B cell (primary cell): Measurements from ENCODE around the gene DOCK1. TPM values are rescaled to one million over a fixed set of nuclear protein-coding genes. Genes with fewer than 3 reads are reported as not detected.

Experiments used
- ATAC-seq: fragments of 200-7000 bp; cut with Tn5 transposase; one replicate; pipeline ENCODE4 v1.10.0; 2021; ENCODE audit warnings: low read depth, mild to moderate bottlenecking, moderate number of reproducible peaks, moderate library complexity
- CTCF ChIA-PET: fragments of 350-600 bp; sonication (Branson Sonifier 250); formaldehyde crosslinking; loops from one replicate; lab custom pipeline; 2021; ENCODE audit warnings: antibody characterized with exemption, inconsistent platforms; lab: Charles Lee
- POLR2A ChIA-PET: fragments of 350-600 bp; sonication (Branson Sonifier 250); formaldehyde crosslinking; loops from one replicate; lab custom pipeline; 2021; ENCODE audit warnings: antibody characterized with exemption; lab: Charles Lee
- DNase-seq: peaks from one replicate; pipeline ENCODE4 v3.0.0; 2013
- H2AFZ ChIP-seq: 2 replicates; pipeline ENCODE4 v1.6.1; 2012; ENCODE audit warnings: mild to moderate bottlenecking, low read depth, low read length; ENCODE audit not compliant: insufficient read depth, poor library complexity, severe bottlenecking
- H3K27ac ChIP-seq, 2 donors: 1 replicate in 1 of 2; 2 replicates in 1 of 2; pipeline ENCODE4 v1.5.1; 2012 to 2013; ENCODE audit warnings: low read length in 2 of 2, mild to moderate bottlenecking in 2 of 2, moderate library complexity in 1 of 2
- H3K27me3 ChIP-seq, 4 experiments: fragments of 200-600 bp in 1 of 4; sonication (generic) in 1 of 4; replicated peaks in 1 of 4; 1 replicate in 2 of 4; 2 replicates in 2 of 4; pipeline versions ENCODE4 v1.6.1 to v1.7.0; 2013 to 2016; ENCODE audit warnings: low read length in 3 of 4, mild to moderate bottlenecking in 2 of 4, mixed read lengths in 1 of 4, moderate library complexity in 1 of 4; ENCODE audit not compliant: insufficient read depth in 4 of 4, control insufficient read depth in 3 of 4; ENCODE audit errors: control extremely low read depth in 1 of 4
- H3K36me3 ChIP-seq, 2 experiments: replicated peaks in 1 of 2; 1 replicate in 1 of 2; 2 replicates in 1 of 2; pipeline versions ENCODE4 v1.6.1 to v1.7.1; 2013; ENCODE audit warnings: low read length in 1 of 2; ENCODE audit not compliant: insufficient read depth in 2 of 2, control insufficient read depth in 1 of 2; ENCODE audit errors: control extremely low read depth in 1 of 2, extremely low read depth in 1 of 2
- H3K4me1 ChIP-seq, 2 donors: fragments of 200-600 bp in 1 of 2; sonication (generic) in 1 of 2; 1 replicate in 1 of 2; 2 replicates in 1 of 2; pipeline versions ENCODE4 v1.5.1 to v1.6.1; 2013 to 2017; ENCODE audit warnings: low read length in 2 of 2; ENCODE audit not compliant: control insufficient read depth in 2 of 2, insufficient read depth in 2 of 2
- H3K4me2 ChIP-seq: replicated peaks from 2 replicates; pipeline ENCODE3; 2012; ENCODE audit warnings: mild to moderate bottlenecking, low read depth, low read length; ENCODE audit not compliant: poor library complexity, severe bottlenecking
- H3K4me3 ChIP-seq, 5 experiments: fragments of 200-600 bp in 1 of 5; sonication (generic) in 1 of 5; 1 replicate in 3 of 5; 2 replicates in 2 of 5; pipeline versions ENCODE4 v1.5.1 to v1.7.0; 2011 to 2016; ENCODE audit warnings: low read length in 4 of 5, mild to moderate bottlenecking in 4 of 5, low read depth in 2 of 5, control low read depth in 1 of 5, moderate library complexity in 1 of 5; ENCODE audit not compliant: insufficient read depth in 1 of 5; ENCODE audit errors: control extremely low read depth in 1 of 5, extremely low read depth in 1 of 5
- H3K79me2 ChIP-seq: fragments of 200-600 bp; sonication (generic); one replicate; pipeline ENCODE4 v1.6.0; 2016; ENCODE audit warnings: low read length; ENCODE audit not compliant: control insufficient read depth, insufficient read depth
- H3K9ac ChIP-seq: fragments of 200-600 bp; sonication (generic); 2 replicates; pipeline ENCODE4 v1.6.1; 2017; ENCODE audit warnings: mild to moderate bottlenecking, low read length, moderate library complexity
- H3K9me3 ChIP-seq, 3 donors: one replicate each; pipeline versions ENCODE4 v1.6.1 to v1.7.1; 2013; ENCODE audit warnings: low read length in 2 of 3; ENCODE audit not compliant: control insufficient read depth in 2 of 3, insufficient read depth in 1 of 3; ENCODE audit errors: control extremely low read depth in 1 of 3
- H4K20me1 ChIP-seq: 2 replicates; pipeline ENCODE4 v1.6.0; 2012; ENCODE audit warnings: mild to moderate bottlenecking, low read length; ENCODE audit not compliant: insufficient read depth, control insufficient read depth, poor library complexity, severe bottlenecking
- H3K27ac Mint-ChIP-seq: one replicate; pipeline ENCODE4 v1.8.0; 2021; ENCODE audit warnings: mixed read lengths
- H3K27me3 Mint-ChIP-seq: one replicate; pipeline ENCODE4 v1.8.0; 2021; ENCODE audit warnings: mixed read lengths
- H3K4me1 Mint-ChIP-seq: one replicate; pipeline ENCODE4 v1.8.0; 2021; ENCODE audit warnings: mixed read lengths
- H3K4me3 Mint-ChIP-seq: one replicate; pipeline ENCODE4 v1.8.0; 2021; ENCODE audit warnings: mixed read lengths
- H3K9me3 Mint-ChIP-seq: one replicate; pipeline ENCODE4 v1.8.0; 2022; ENCODE audit warnings: mixed read lengths; ENCODE audit not compliant: insufficient read depth
- EZH2 ChIP-seq: IDR thresholded peaks from 2 replicates; pipeline ENCODE4 v1.6.1; 2012; ENCODE audit warnings: borderline replicate concordance, low read depth, mild to moderate bottlenecking, moderate library complexity, low read length; ENCODE audit not compliant: insufficient read depth, poor library complexity, severe bottlenecking
- WGBS: methylation state at CpG from one replicate; pipeline ENCODE4 v1.1.5; 2013; ENCODE audit warnings: missing lambda C conversion rate; ENCODE audit not compliant: insufficient coverage; 5-methylcytosine and 5-hydroxymethylcytosine counted together
- intact Hi-C: fragments of 100-400 bp; cut with micrococcal nuclease; formaldehyde crosslinking; loops from one replicate; pipeline ENCODE4 v1.10.0; 2022
- polyA plus RNA-seq: library from polyadenylated mRNA; depleted of rRNA; stranded (reverse); fragments of >200 nt; gene quantifications from 2 replicates; pipeline ENCODE4 v1.2.3, GENCODE V29; 2012
- total RNA-seq, 2 donors: library from RNA; stranded (reverse); fragments of 120-200 nt in 1 of 2; gene quantifications; 1 replicate in 1 of 2; 2 replicates in 1 of 2; pipeline versions ENCODE4 v1.2.3 to v1.2.4, GENCODE V29; 2013 to 2022
- TF ChIP-seq, protein P1 (sequence below): fragments of 200-600 bp; IDR thresholded peaks from one replicate; pipeline ENCODE4 v1.8.0; 2022; ENCODE audit warnings: antibody characterized with exemption, mild to moderate bottlenecking

Gene DOCK1
- total and polyA plus RNA-seq, 2 donors (not counting 1 experiment from before 2014, with no cell fraction given): not detected

GRCh38 chr10:127132451-127132850 lies 227.2 kb downstream of the DOCK1 start:
- Mint-ChIP-seq H3K4me1 (peaks cover 13% of the 10 kb centered on the region), H3K9me3 (no peaks in the 10 kb centered on the region), H3K27ac (no peak overlapping the region), H3K27me3 (no peaks in the 10 kb centered on the region), H3K4me3 (no peak overlapping the region)
- POLR2A ChIA-PET: no interaction called here
- Histone ChIP-seq H4K20me1 (no peaks in the 10 kb centered on the region), H3K4me1 (peaks cover 8 to 13% of the 10 kb centered on the region in 2 donors), H3K27ac (no peak overlapping the region), H3K9ac (no peak overlapping the region), H3K36me3 (no peaks in the 10 kb centered on the region), H2AFZ (no peak overlapping the region), H3K27me3 (no peaks in the 10 kb centered on the region), H3K4me2 (no peak overlapping the region), H3K79me2 (no peaks in the 10 kb centered on the region), H3K9me3 (peaks cover 0 to 6% (median 0%) of the 10 kb centered on the region in 3 donors), H3K4me3 (no peak overlapping the region)
- 91% methylated on average over 6 of the region's 7 CpGs for WGBS
- CTCF ChIA-PET: no interaction called here
- no peak for DNase-seq
- ATAC-seq: no peak
- intact Hi-C loops: no loop called here
- TF ChIP-seq, protein P1, sequence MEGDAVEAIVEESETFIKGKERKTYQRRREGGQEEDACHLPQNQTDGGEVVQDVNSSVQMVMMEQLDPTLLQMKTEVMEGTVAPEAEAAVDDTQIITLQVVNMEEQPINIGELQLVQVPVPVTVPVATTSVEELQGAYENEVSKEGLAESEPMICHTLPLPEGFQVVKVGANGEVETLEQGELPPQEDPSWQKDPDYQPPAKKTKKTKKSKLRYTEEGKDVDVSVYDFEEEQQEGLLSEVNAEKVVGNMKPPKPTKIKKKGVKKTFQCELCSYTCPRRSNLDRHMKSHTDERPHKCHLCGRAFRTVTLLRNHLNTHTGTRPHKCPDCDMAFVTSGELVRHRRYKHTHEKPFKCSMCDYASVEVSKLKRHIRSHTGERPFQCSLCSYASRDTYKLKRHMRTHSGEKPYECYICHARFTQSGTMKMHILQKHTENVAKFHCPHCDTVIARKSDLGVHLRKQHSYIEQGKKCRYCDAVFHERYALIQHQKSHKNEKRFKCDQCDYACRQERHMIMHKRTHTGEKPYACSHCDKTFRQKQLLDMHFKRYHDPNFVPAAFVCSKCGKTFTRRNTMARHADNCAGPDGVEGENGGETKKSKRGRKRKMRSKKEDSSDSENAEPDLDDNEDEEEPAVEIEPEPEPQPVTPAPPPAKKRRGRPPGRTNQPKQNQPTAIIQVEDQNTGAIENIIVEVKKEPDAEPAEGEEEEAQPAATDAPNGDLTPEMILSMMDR: no peak
- no peak for TF ChIP-seq EZH2

GRCh38 chr10:127133225-127133624 lies 228.0 kb downstream of the DOCK1 start:
- no peaks in the 10 kb centered on the region for H3K79me2 ChIP-seq
- no peaks in the 10 kb centered on the region for H3K36me3 ChIP-seq
- H3K4me1 ChIP-seq: peaks cover 8 to 13% of the 10 kb centered on the region in 2 donors
- WGBS: no CpG with 5 or more reads among the region's 1 CpG
- no peak overlapping the region for H3K4me3 ChIP-seq
- intact Hi-C loops: no loop called here
- H3K27me3 Mint-ChIP-seq: no peaks in the 10 kb centered on the region
- no peak overlapping the region for H3K27ac Mint-ChIP-seq
- POLR2A ChIA-PET: no interaction called here
- ATAC-seq: no peak
- H3K27me3 ChIP-seq: no peaks in the 10 kb centered on the region
- no peak for DNase-seq
- H2AFZ ChIP-seq: no peak overlapping the region
- no peak overlapping the region for H3K4me3 Mint-ChIP-seq
- no peaks in the 10 kb centered on the region for H4K20me1 ChIP-seq
- no peak overlapping the region for H3K9ac ChIP-seq
- H3K4me1 Mint-ChIP-seq: peaks cover 14% of the 10 kb centered on the region
- no peaks in the 10 kb centered on the region for H3K9me3 Mint-ChIP-seq
- no peak overlapping the region for H3K27ac ChIP-seq
- H3K4me2 ChIP-seq: no peak overlapping the region
- TF ChIP-seq, protein P1: no peak
- no peak for TF ChIP-seq EZH2
- H3K9me3 ChIP-seq: peaks cover 0 to 6% (median 0%) of the 10 kb centered on the region in 3 donors
- CTCF ChIA-PET: no interaction called here
